H9 (cell line): ENCODE measurements around the gene PXT1. TPM values are rescaled to one million over a fixed set of nuclear protein-coding genes. Genes with fewer than 3 reads are reported as not detected.

ENCODE experiments used
- DNase-seq: peaks from one replicate; pipeline ENCODE4 v3.0.0-alpha.2; 2017
- H2AFZ ChIP-seq: one replicate; pipeline ENCODE4 v1.6.1; 2013; ENCODE audit warnings: mild to moderate bottlenecking, low read length, control low read depth, moderate library complexity
- H2AK5ac ChIP-seq: 2 replicates; pipeline ENCODE4 v1.6.1; 2013; ENCODE audit warnings: low read length, control low read depth, mixed read lengths; ENCODE audit not compliant: insufficient read length
- H2BK120ac ChIP-seq: one replicate; pipeline ENCODE4 v1.6.1; 2013; ENCODE audit warnings: low read depth, mild to moderate bottlenecking, low read length, control low read depth, inconsistent platforms; ENCODE audit not compliant: poor library complexity, severe bottlenecking
- H2BK12ac ChIP-seq: 2 replicates; pipeline ENCODE4 v1.6.1; 2013; ENCODE audit warnings: low read length, control low read depth, mixed read lengths, low read depth; ENCODE audit not compliant: insufficient read length
- H2BK15ac ChIP-seq: 2 replicates; pipeline ENCODE4 v1.6.1; 2013; ENCODE audit warnings: low read depth, low read length, control low read depth
- H2BK20ac ChIP-seq: one replicate; pipeline ENCODE4 v1.6.1; 2013; ENCODE audit warnings: low read depth, mild to moderate bottlenecking, low read length, control low read depth, inconsistent platforms; ENCODE audit not compliant: poor library complexity, severe bottlenecking
- H2BK5ac ChIP-seq: 2 replicates; pipeline ENCODE4 v1.6.1; 2013; ENCODE audit warnings: low read length, control low read depth, mixed read lengths; ENCODE audit not compliant: insufficient read length
- H3K14ac ChIP-seq: 2 replicates; pipeline ENCODE4 v1.6.1; 2013; ENCODE audit warnings: low read length, control low read depth; ENCODE audit not compliant: insufficient read depth
- H3K18ac ChIP-seq: 2 replicates; pipeline ENCODE4 v1.6.1; 2013; ENCODE audit warnings: low read depth, mild to moderate bottlenecking, mixed read lengths, low read length, control low read depth; ENCODE audit not compliant: insufficient read length
- H3K23ac ChIP-seq: 2 replicates; pipeline ENCODE4 v1.6.1; 2013; ENCODE audit warnings: low read length, control low read depth, mixed read lengths, low read depth; ENCODE audit not compliant: insufficient read length
- H3K23me2 ChIP-seq: 2 replicates; pipeline ENCODE4 v1.6.1; 2013; ENCODE audit warnings: low read depth, mild to moderate bottlenecking, mixed read lengths, low read length, control low read depth; ENCODE audit not compliant: insufficient read length, poor library complexity, severe bottlenecking
- H3K27ac ChIP-seq: 2 replicates; pipeline ENCODE4 v1.5.1; 2013; ENCODE audit warnings: low read length, control low read depth, mixed read lengths, low read depth; ENCODE audit not compliant: insufficient read length
- H3K27me3 ChIP-seq: 2 replicates; pipeline ENCODE4 v1.6.1; 2013; ENCODE audit warnings: low read length, control low read depth, inconsistent platforms; ENCODE audit not compliant: insufficient read depth
- H3K4ac ChIP-seq: 2 replicates; pipeline ENCODE4 v1.6.1; 2013; ENCODE audit warnings: low read depth, mild to moderate bottlenecking, control low read depth, inconsistent platforms, low read length, moderate library complexity
- H3K4me1 ChIP-seq: 2 replicates; pipeline ENCODE4 v1.6.1; 2013; ENCODE audit warnings: low read length, control low read depth, inconsistent platforms; ENCODE audit not compliant: insufficient read depth
- H3K4me2 ChIP-seq: 2 replicates; pipeline ENCODE4 v1.6.1; 2013; ENCODE audit warnings: low read length, control low read depth, mixed read lengths; ENCODE audit not compliant: insufficient read length, insufficient read depth
- H3K56ac ChIP-seq: 2 replicates; pipeline ENCODE4 v1.6.1; 2013; ENCODE audit warnings: low read depth, mild to moderate bottlenecking, mixed read lengths, low read length, control low read depth; ENCODE audit not compliant: insufficient read length
- H3K79me1 ChIP-seq: 2 replicates; pipeline ENCODE4 v1.6.1; 2013; ENCODE audit warnings: low read depth, mild to moderate bottlenecking, moderate library complexity, low read length, control low read depth, inconsistent platforms; ENCODE audit not compliant: insufficient read depth, poor library complexity, severe bottlenecking
- H3K79me2 ChIP-seq: 2 replicates; pipeline ENCODE4 v1.6.1; 2013; ENCODE audit warnings: low read length, control low read depth, inconsistent platforms; ENCODE audit not compliant: insufficient read depth
- H3K9ac ChIP-seq: 2 replicates; pipeline ENCODE4 v1.6.1; 2013; ENCODE audit warnings: low read length, control low read depth, mixed read lengths; ENCODE audit not compliant: insufficient read length; ENCODE audit errors: extremely low read depth
- H3K9me3 ChIP-seq: one replicate; pipeline ENCODE4 v1.6.1; 2013; ENCODE audit warnings: low read depth, low read length, inconsistent platforms; ENCODE audit not compliant: control insufficient read depth
- H3T11ph ChIP-seq: one replicate; pipeline ENCODE4 v1.6.1; 2013; ENCODE audit warnings: mild to moderate bottlenecking, low read length, control low read depth, inconsistent platforms
- H4K20me1 ChIP-seq: one replicate; pipeline ENCODE4 v1.6.1; 2013; ENCODE audit not compliant: control insufficient read depth, insufficient read length, insufficient read depth
- H4K5ac ChIP-seq: 2 replicates; pipeline ENCODE4 v1.6.1; 2013; ENCODE audit warnings: low read depth, mild to moderate bottlenecking, mixed read lengths, low read length, control low read depth; ENCODE audit not compliant: insufficient read length
- H4K8ac ChIP-seq: replicated peaks from 2 replicates; pipeline ENCODE4 v1.6.1; 2013; ENCODE audit warnings: low read length, control low read depth, mixed read lengths, low read depth; ENCODE audit not compliant: insufficient read length
- H4K91ac ChIP-seq: 2 replicates; pipeline ENCODE4 v1.6.1; 2013; ENCODE audit warnings: low read depth, mild to moderate bottlenecking, moderate library complexity, mixed read lengths, low read length, control low read depth; ENCODE audit not compliant: insufficient read length
- H3K27ac Mint-ChIP-seq, 3 experiments: 2 replicates in 2 of 3; 3 replicates in 1 of 3; pipeline ENCODE4 v1.8.0; 2020 to 2021; ENCODE audit warnings: mixed read lengths in 3 of 3, mild to moderate bottlenecking in 1 of 3, moderate library complexity in 1 of 3
- H3K27me3 Mint-ChIP-seq: 2 replicates; pipeline ENCODE4 v1.8.0; 2021; ENCODE audit warnings: low read depth, mild to moderate bottlenecking, moderate library complexity, mixed read lengths
- H3K36me3 Mint-ChIP-seq, 3 experiments: 2 replicates in 2 of 3; 3 replicates in 1 of 3; pipeline ENCODE4 v1.8.0; 2020 to 2021; ENCODE audit warnings: low read depth in 3 of 3, mixed read lengths in 3 of 3; ENCODE audit not compliant: insufficient read depth in 1 of 3
- H3K4me1 Mint-ChIP-seq, 2 experiments: 2 replicates each; pipeline ENCODE4 v1.8.0; 2020; ENCODE audit warnings: mixed read lengths in 2 of 2
- H3K4me3 Mint-ChIP-seq, 2 experiments: 2 replicates in 1 of 2; 3 replicates in 1 of 2; pipeline ENCODE4 v1.8.0; 2020 to 2021; ENCODE audit warnings: mild to moderate bottlenecking in 2 of 2, mixed read lengths in 2 of 2, moderate library complexity in 1 of 2
- H3K9me3 Mint-ChIP-seq, 2 experiments: 2 replicates in 1 of 2; 3 replicates in 1 of 2; pipeline ENCODE4 v1.8.0; 2020; ENCODE audit warnings: mild to moderate bottlenecking in 2 of 2, mixed read lengths in 2 of 2, moderate library complexity in 1 of 2
- CTCF ChIP-seq: fragments of 200-600 bp; sonication (generic); conservative IDR thresholded peaks from 3 replicates; pipeline ENCODE4 v1.8.0; 2021; ENCODE audit warnings: antibody characterized with exemption, mild to moderate bottlenecking
- WGBS: extraction: QIAGEN DNeasy Blood & Tissue Kit; methylation state at CpG from one replicate; pipeline ENCODE4 v1.1.7; 2013; ENCODE audit warnings: missing lambda C conversion rate, low lambda C conversion rate, mixed read lengths; ENCODE audit not compliant: insufficient read length; ENCODE audit errors: extremely low coverage; 5-methylcytosine and 5-hydroxymethylcytosine counted together
- total RNA-seq: library from RNA; stranded (reverse); gene quantifications from 2 replicates; pipeline ENCODE4 v1.2.1, GENCODE V29; 2021

PXT1 gene
- total RNA-seq, 1 experiment from 2014 or later = not detected

GRCh38 chr6:36373368-36374019, 69.2 kb downstream of the PXT1 start:
- H3K79me1 ChIP-seq = no peaks in the 10 kb centered on the region
- peaks cover 24% of the 10 kb centered on the region in 2 experiments for H3K4me1 Mint-ChIP-seq

More at GRCh38 chr6:36373368-36374019, 69.2 kb downstream of the PXT1 start:
- no peak overlapping the region for H2BK12ac ChIP-seq
- H2AK5ac ChIP-seq = no peak overlapping the region
- no peaks in the 10 kb centered on the region for H4K20me1 ChIP-seq
- no peaks in the 10 kb centered on the region for H3K23me2 ChIP-seq
- H3K14ac ChIP-seq = no peak overlapping the region
- H3K4me1 ChIP-seq = peaks cover 4% of the 10 kb centered on the region; the same call in 1 of the 2 replicates
- H3K36me3 Mint-ChIP-seq = peaks cover 0 to 7% (median 0%) of the 10 kb centered on the region in 3 experiments; a peak in 2 of 7 replicates
- no peak for TF ChIP-seq CTCF
- no peak overlapping the region for H2AFZ ChIP-seq
- H2BK20ac ChIP-seq = no peak overlapping the region
- H3K9ac ChIP-seq = no peak overlapping the region
- no peak overlapping the region for H3K27ac ChIP-seq
- H3K4ac ChIP-seq = no peak overlapping the region
- no peak overlapping the region for H3T11ph ChIP-seq
- H3K18ac ChIP-seq = no peak overlapping the region
- peaks cover 7% of the 10 kb centered on the region for H3K27me3 Mint-ChIP-seq
- H2BK15ac ChIP-seq = no peak overlapping the region
- 0 out of 2 replicates have a peak, but pooled peaks cover 2% of the 10 kb centered on the region for H3K79me2 ChIP-seq
- no peak overlapping the region for H4K5ac ChIP-seq
- H4K8ac ChIP-seq = no peak overlapping the region
- H2BK120ac ChIP-seq = no peak overlapping the region
- H2BK5ac ChIP-seq = no peak overlapping the region
- H4K91ac ChIP-seq = no peak overlapping the region
- H3K4me3 Mint-ChIP-seq = no peak overlapping the region
- no peak for DNase-seq
- H3K4me2 ChIP-seq = no peak overlapping the region
- no peak overlapping the region for H3K27ac Mint-ChIP-seq
- no peaks in the 10 kb centered on the region for H3K27me3 ChIP-seq
- no peak overlapping the region for H3K56ac ChIP-seq
- WGBS = no CpG with 5 or more reads among the region's 15 CpGs
- no peaks in the 10 kb centered on the region for H3K9me3 ChIP-seq
- H3K9me3 Mint-ChIP-seq = peaks cover 0 to 4% of the 10 kb centered on the region in 2 experiments; a peak in 2 of 5 replicates
- H3K23ac ChIP-seq = no peak overlapping the region
